K562 (cell line): ENCODE data around the gene ANKRD1. TPM values are rescaled to one million over a fixed set of nuclear protein-coding genes. Genes with fewer than 3 reads are reported as not detected.

ENCODE experiments used
- ATAC-seq: fragments of 200-7000 bp; cut with Tn5 transposase; 3 replicates; pipeline ENCODE4 v1.9.1; 2020; ENCODE audit warnings: moderate library complexity
- BruUV-seq: library from RNA; stranded (reverse); fragments of 400-500 nt; replicated peaks from 2 replicates; lab custom pipeline; 2021; lab: Mats Ljungman, UMichigan
- CTCF ChIA-PET: fragments of 300-600 bp; formaldehyde crosslinking; extraction: SDS; loops from one replicate; lab custom pipeline; 2021; ENCODE audit warnings: low intra/inter-chr PET ratio; lab: Yijun Ruan, JAX
- POLR2A ChIA-PET: fragments of 300-600, 350-650 bp; sonication (Branson Sonifier 250); formaldehyde crosslinking; extraction: SDS; loops from one replicate; lab custom pipeline; 2021; ENCODE audit warnings: antibody characterized with exemption, inconsistent platforms; lab: Yijun Ruan, JAX
- DNase-seq, 4 experiments: peaks; one replicate each; pipeline versions ENCODE4 v3.0.0 to v3.0.0-alpha.2; 2011 to 2018; ENCODE audit warnings: low spot score in 3 of 4, mixed read lengths in 3 of 4; ENCODE audit errors: extremely low read depth in 1 of 4
- FAIRE-seq: peaks from 2 replicates; lab custom pipeline; 2011; peaks lifted over from hg19 to GRCh38; lab: Jason Lieb, UNC
- H2AFZ ChIP-seq: 2 replicates; pipeline ENCODE4 v1.6.0; 2011; ENCODE audit warnings: low read depth, low read length, control low read depth, inconsistent platforms
- H3K27ac ChIP-seq: fragments of 200-600 bp; 3 replicates; pipeline ENCODE4 v1.8.0; 2011; ENCODE audit warnings: low read depth, mild to moderate bottlenecking, control low read depth, inconsistent platforms, low read length, moderate library complexity, mixed read lengths; ENCODE audit errors: extremely low read depth
- H3K27me3 ChIP-seq, 2 experiments: fragments of 300-600 bp in 1 of 2; 2 replicates in 1 of 2; 3 replicates in 1 of 2; pipeline versions ENCODE4 v1.6.0 to v1.8.0; 2011; ENCODE audit warnings: inconsistent platforms in 2 of 2, low read length in 2 of 2, mild to moderate bottlenecking in 1 of 2, mixed read lengths in 1 of 2, moderate library complexity in 1 of 2; ENCODE audit not compliant: control insufficient read depth in 2 of 2, insufficient read depth in 2 of 2
- H3K36me3 ChIP-seq: fragments of 300-600 bp; 3 replicates; pipeline ENCODE4 v1.8.0; 2011; ENCODE audit warnings: mild to moderate bottlenecking, low read length, inconsistent platforms; ENCODE audit not compliant: control insufficient read depth, insufficient read depth
- H3K4me1 ChIP-seq, 2 experiments: fragments of 200-600 bp in 1 of 2; replicated peaks in 1 of 2; 2 replicates in 1 of 2; 3 replicates in 1 of 2; pipeline versions ENCODE4 v1.5.1 to v1.8.0; 2011; ENCODE audit warnings: inconsistent platforms in 2 of 2, low read length in 2 of 2, mild to moderate bottlenecking in 1 of 2, mixed read lengths in 1 of 2, moderate library complexity in 1 of 2; ENCODE audit not compliant: control insufficient read depth in 2 of 2, insufficient read depth in 2 of 2
- H3K4me2 ChIP-seq: 2 replicates; pipeline ENCODE4 v1.6.1; 2011; ENCODE audit warnings: low read length, control low read depth, inconsistent platforms, mixed read lengths; ENCODE audit not compliant: insufficient read depth
- H3K4me3 ChIP-seq: fragments of 200-600 bp; sonication (generic), shearing (Covaris generic); 2 replicates; pipeline ENCODE4 v1.5.1; 2016; ENCODE audit warnings: control low read depth, inconsistent platforms
- H3K79me2 ChIP-seq: fragments of 200-600 bp; 3 replicates; pipeline ENCODE4 v1.8.0; 2011; ENCODE audit warnings: low read length, inconsistent platforms; ENCODE audit not compliant: control insufficient read depth, insufficient read depth
- H3K9ac ChIP-seq, 2 experiments: 2 replicates each; pipeline versions ENCODE4 v1.6.0 to v1.6.1; 2011; ENCODE audit warnings: low read depth in 2 of 2, low read length in 2 of 2, control low read depth in 1 of 2, inconsistent platforms in 1 of 2, mild to moderate bottlenecking in 1 of 2, mixed read lengths in 1 of 2; ENCODE audit not compliant: insufficient read depth in 1 of 2
- H3K9me1 ChIP-seq: one replicate; pipeline ENCODE4 v1.6.0; 2011; ENCODE audit warnings: inconsistent platforms, mild to moderate bottlenecking, low read length, moderate library complexity; ENCODE audit not compliant: control insufficient read depth, insufficient read depth
- H3K9me3 ChIP-seq: replicated peaks from 2 replicates; pipeline ENCODE4 v1.5.1; 2011; ENCODE audit warnings: low read depth, low read length, inconsistent platforms; ENCODE audit not compliant: control insufficient read depth, insufficient read depth
- H4K20me1 ChIP-seq: replicated peaks from 2 replicates; pipeline ENCODE4 v1.6.1; 2011; ENCODE audit warnings: low read length, inconsistent platforms, mixed read lengths; ENCODE audit not compliant: control insufficient read depth, insufficient read depth
- CEBPZ ChIP-seq: fragments of 150-350 bp; IDR thresholded peaks from 2 replicates; pipeline ENCODE4 v1.6.1; 2014; ENCODE audit warnings: low read depth, mild to moderate bottlenecking, low read length, borderline replicate concordance
- COPS2 ChIP-seq: fragments of 450-650 bp; conservative IDR thresholded peaks from 2 replicates; pipeline ENCODE4 v1.6.1; 2016; ENCODE audit warnings: mild to moderate bottlenecking, moderate library complexity
- FOXA1 ChIP-seq: fragments of 450-650 bp; IDR thresholded peaks from 2 replicates; pipeline ENCODE4 v1.6.1; 2016; ENCODE audit warnings: mild to moderate bottlenecking, borderline replicate concordance
- ILK ChIP-seq: fragments of 450-650 bp; IDR thresholded peaks from 2 replicates; pipeline ENCODE4 v1.6.1; 2016; ENCODE audit warnings: missing genetic modification characterization, low read depth, mild to moderate bottlenecking, missing compliant biosample characterization, moderate library complexity, borderline replicate concordance
- MTA2 ChIP-seq: fragments of 450-650 bp; IDR thresholded peaks from 2 replicates; pipeline ENCODE4 v1.6.1; 2016; ENCODE audit warnings: low read depth
- NCOA6 ChIP-seq: fragments of 450-650 bp; IDR thresholded peaks from 2 replicates; pipeline ENCODE4 v1.6.1; 2017; ENCODE audit warnings: mild to moderate bottlenecking
- NR4A1 ChIP-seq, 2 experiments: fragments of 250-450 bp in 1 of 2; fragments of 450-650 bp in 1 of 2; sonication (Bioruptor Pico) in 1 of 2; IDR thresholded peaks; 2 replicates each; pipeline versions ENCODE4 v1.4.0 to v1.6.1; 2016 to 2020; ENCODE audit warnings: mild to moderate bottlenecking in 2 of 2, missing compliant biosample characterization in 1 of 2, missing genetic modification characterization in 1 of 2, moderate library complexity in 1 of 2
- PHB ChIP-seq: fragments of 250-450 bp; sonication (Bioruptor Pico); IDR thresholded peaks from 2 replicates; pipeline ENCODE4 v1.5.0; 2021
- ZMIZ1 ChIP-seq, 2 experiments: fragments of 150-350 bp in 1 of 2; IDR thresholded peaks; 2 replicates each; pipeline ENCODE4 v1.6.1; 2012 to 2016; ENCODE audit warnings: low read depth in 2 of 2, low read length in 2 of 2, mild to moderate bottlenecking in 1 of 2, moderate library complexity in 1 of 2
- ZNF277 ChIP-seq: fragments of 250-450 bp; sonication (Bioruptor Pico); IDR thresholded peaks from 2 replicates; pipeline ENCODE4 v1.8.0; 2022; ENCODE audit warnings: inconsistent platforms, mild to moderate bottlenecking, moderate library complexity, borderline replicate concordance
- WGBS: fragments of 100-300 bp; shearing (Covaris generic); methylation state at CpG from one replicate; pipeline ENCODE4 v1.1.6; 2016; ENCODE audit warnings: low coverage, mixed read lengths; ENCODE audit not compliant: insufficient coverage; ENCODE audit errors: missing lambda C conversion rate; 5-methylcytosine and 5-hydroxymethylcytosine counted together
- in situ Hi-C: fragments of 300-500 bp; cut with MboI; formaldehyde crosslinking; loops from 4 replicates; pipeline ENCODE4 v1.15.0; 2018; ENCODE audit warnings: inconsistent platforms, mixed read lengths
- intact Hi-C: fragments of 100-400 bp; cut with micrococcal nuclease; formaldehyde crosslinking; loops from 2 replicates; pipeline ENCODE4 v1.14.2; 2022
- polyA plus RNA-seq, 8 experiments: library from polyadenylated mRNA; depleted of rRNA in 4 of 8; stranded (reverse) in 5 of 8; unstranded in 3 of 8; fragments of >200 nt; fragmentation: Nextera tagmentation in 2 of 8; fragmentation: Illumina TruSeq in 1 of 8; extraction: Ambion mirVana in 2 of 8; extraction: Trizol in 1 of 8; gene quantifications; 2 replicates each; pipeline versions ENCODE4 v1.2.1 to v1.2.3, GENCODE V29; 2011 to 2014; ENCODE audit warnings: inconsistent platforms in 1 of 8, missing spikeins in 1 of 8
- total RNA-seq, 7 experiments: library from RNA; depleted of rRNA in 6 of 7; stranded (reverse); fragments of >200 nt in 6 of 7; fragmentation: Illumina TruSeq in 2 of 7; extraction: Trizol in 2 of 7; gene quantifications; 2 replicates each; pipeline versions ENCODE4 v1.2.1 to v1.2.3, GENCODE V29; 2011 to 2021; ENCODE audit warnings: low replicate concordance in 1 of 7

Gene ANKRD1
- total and polyA plus RNA-seq, 9 of the 15 experiments (the other 6 are each of a cell fraction or from before 2014, with no cell fraction given) = not detected

- TF ChIP-seq ZMIZ1 (IDR thresholded peaks at IDR 0.05; ENCODE audit: low read depth in 2 of 2, low read length in 2 of 2) (no peak), CEBPZ (no peak)
These were observed 16.9 kb upstream of the ANKRD1 start (continued) for GRCh38 chr10:90937645-90938258.

GRCh38 chr10:90936276-90936659, 15.4 kb upstream of the ANKRD1 start:
- Histone ChIP-seq H3K9me1 (no peaks in the 10 kb centered on the region), H3K9ac (no peak overlapping the region), H3K36me3 (no peaks in the 10 kb centered on the region), H3K4me3 (no peak overlapping the region), H3K79me2 (no peaks in the 10 kb centered on the region), H4K20me1 (no peaks in the 10 kb centered on the region), H2AFZ (no peak overlapping the region), H3K4me1 (no peaks in the 10 kb centered on the region), H3K27me3 (no peaks in the 10 kb centered on the region; a peak in 2 of 5 replicates), H3K27ac (no peak overlapping the region), H3K9me3 (no peaks in the 10 kb centered on the region), H3K4me2 (no peak overlapping the region)
- intact Hi-C loops = no loop called here
- WGBS = 4% methylated on average over 2 of the region's 2 CpGs
- in situ Hi-C loops = no loop called here
- ChIA-PET CTCF (no interaction called here), POLR2A (no interaction called here)
- DNase-seq (no peak), ATAC-seq (no peak), FAIRE-seq (no peak)
- TF ChIP-seq NR4A1 (CRISPR knock-in tag; IDR thresholded peaks at IDR 0.05) = no peak
- TF ChIP-seq NR4A1 (tag; IDR thresholded peaks at IDR 0.05) = no peak
- no peak for TF ChIP-seq ZNF277 (CRISPR knock-in tag)
- TF ChIP-seq PHB (CRISPR knock-in tag) = no peak
- TF ChIP-seq NCOA6 = no peak
- no peak for TF ChIP-seq ILK (tag)
- no peak for TF ChIP-seq FOXA1
- TF ChIP-seq MTA2 = no peak
- no peak for TF ChIP-seq COPS2
- no TSS peak for BruUV-seq
